GM23248 (cell line): ENCODE data around the gene ATG2A.

Experiments
- EZH2 ChIP-seq: fragments of 200-600 bp; sonication (generic); IDR thresholded peaks from 2 replicates; pipeline ENCODE4 v1.6.1; 2018; ENCODE audit warnings: antibody characterized with exemption, mild to moderate bottlenecking; ENCODE audit not compliant: insufficient read depth, poor library complexity, severe bottlenecking
- EZH2phosphoT487 ChIP-seq: fragments of 200-600 bp; sonication (generic); IDR thresholded peaks from 2 replicates; pipeline ENCODE4 v1.6.1; 2018; ENCODE audit warnings: antibody characterized with exemption, moderate library complexity, mild to moderate bottlenecking, low read depth; ENCODE audit not compliant: insufficient read depth

- no peak for TF ChIP-seq EZH2
- TF ChIP-seq EZH2phosphoT487, result no peak
These were observed 41.4 kb downstream of the ATG2A start for GRCh38 chr11:64875369-64876228.
